HuH-7.5 (cell line): ENCODE results near the gene TMEM218.
"Not testable (repeated sequence)": the region's sequence is repeated elsewhere in the genome, so short reads cannot be mapped to it uniquely, and the experiment has no call there.

ENCODE experiments used
- DNase-seq: peaks from one replicate; pipeline ENCODE4 v3.0.0; 2011; ENCODE audit warnings: low spot score

TMEM218 gene

DNA sequence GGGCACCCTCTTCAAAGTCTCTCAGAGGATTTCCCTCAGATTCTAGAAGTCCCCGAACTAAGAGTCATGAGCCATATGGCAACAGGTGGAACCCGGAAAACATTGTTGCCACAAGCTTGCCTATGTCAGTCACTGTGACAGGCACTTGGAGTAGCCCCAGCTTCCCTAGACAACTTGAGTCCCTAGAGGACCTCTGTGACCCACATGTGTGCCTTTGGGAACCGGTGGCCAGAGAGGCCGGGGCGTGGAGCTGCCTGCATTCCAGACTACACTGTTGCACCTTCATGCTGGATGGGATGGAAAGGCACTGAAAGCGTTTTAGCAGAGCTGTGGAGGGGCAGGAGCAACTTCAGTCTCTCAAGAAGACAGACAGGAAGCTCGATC, 36.2 kb downstream of the TMEM218 start:
- DNase-seq = no peak

DNA sequence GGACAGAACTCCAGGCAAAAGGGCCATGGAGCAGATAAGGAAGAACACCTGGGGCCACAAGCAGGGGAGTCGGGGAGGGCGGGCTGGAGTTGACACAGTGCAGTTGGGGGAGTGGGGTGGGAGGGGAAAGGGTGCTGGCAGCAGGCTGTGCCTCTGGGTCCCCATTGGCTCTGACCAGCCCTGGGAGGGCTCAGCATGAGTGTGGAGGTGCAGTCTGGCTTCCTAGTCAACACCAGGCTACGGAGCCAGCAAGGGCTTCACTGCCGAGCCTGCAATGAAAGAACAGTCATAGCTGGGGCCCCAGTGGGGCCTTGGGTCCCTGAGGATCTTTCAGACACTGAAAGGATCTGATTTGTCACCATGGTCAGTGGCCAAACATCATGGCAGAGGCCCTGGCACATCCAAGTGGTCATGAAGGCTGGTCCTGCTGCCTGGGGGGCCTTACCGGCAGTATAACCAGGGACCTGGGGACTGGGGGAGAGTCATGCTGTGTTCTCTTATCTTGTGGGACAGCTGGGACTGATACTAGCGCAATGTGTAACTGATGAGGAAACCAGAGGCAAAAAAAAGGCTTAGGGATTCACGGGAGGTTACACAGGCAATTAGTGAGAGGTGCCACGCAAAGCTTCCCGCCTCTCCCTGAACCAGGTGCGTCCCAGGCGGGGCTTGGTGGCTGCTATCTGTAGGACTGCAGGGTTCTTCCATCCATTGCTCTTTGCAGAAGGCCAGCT, 36.8 kb downstream of the TMEM218 start:
- no peak for DNase-seq

DNA sequence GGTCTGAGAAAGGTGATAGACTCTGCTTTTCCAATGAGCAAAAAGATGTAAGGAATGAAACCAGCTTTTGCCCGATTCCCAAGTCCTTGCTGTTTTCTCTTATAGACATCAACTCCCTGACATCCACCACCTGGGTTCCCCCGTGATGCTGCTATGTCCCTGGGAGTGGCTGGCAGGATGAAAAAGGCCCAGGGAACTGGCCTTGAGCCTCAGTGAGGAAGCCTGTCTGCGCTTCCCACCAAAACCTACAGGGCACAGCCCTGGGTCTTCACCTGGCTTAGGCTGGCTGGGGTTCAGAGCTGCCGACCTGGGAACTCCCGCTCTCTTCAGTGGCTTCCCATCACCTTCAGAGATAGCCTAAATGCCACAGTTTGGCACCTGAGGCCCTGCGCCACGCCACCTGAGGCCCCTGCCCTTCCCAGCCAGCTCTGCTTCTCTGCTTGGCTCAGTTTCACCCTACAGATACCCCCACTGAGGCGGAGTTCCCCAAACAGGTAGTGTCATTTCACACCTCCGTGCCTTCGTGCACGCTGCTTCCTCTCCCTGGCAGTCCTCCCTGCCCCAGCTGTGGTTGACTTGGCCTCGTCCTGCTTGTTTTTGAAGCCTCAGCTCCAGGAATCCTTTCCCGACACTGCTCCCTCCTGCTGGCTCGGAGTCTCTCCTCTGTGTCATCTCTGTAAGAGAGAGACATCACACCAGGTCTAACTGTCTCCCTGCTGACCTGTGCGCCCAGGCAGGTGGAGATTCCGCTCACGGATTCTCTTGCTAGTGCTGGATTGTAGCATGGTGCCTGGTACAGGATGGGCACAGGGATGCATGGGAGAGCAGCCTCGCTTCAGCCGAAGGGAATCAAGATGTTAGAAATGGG, 37.6 kb downstream of the TMEM218 start:
- no peak for DNase-seq

DNA sequence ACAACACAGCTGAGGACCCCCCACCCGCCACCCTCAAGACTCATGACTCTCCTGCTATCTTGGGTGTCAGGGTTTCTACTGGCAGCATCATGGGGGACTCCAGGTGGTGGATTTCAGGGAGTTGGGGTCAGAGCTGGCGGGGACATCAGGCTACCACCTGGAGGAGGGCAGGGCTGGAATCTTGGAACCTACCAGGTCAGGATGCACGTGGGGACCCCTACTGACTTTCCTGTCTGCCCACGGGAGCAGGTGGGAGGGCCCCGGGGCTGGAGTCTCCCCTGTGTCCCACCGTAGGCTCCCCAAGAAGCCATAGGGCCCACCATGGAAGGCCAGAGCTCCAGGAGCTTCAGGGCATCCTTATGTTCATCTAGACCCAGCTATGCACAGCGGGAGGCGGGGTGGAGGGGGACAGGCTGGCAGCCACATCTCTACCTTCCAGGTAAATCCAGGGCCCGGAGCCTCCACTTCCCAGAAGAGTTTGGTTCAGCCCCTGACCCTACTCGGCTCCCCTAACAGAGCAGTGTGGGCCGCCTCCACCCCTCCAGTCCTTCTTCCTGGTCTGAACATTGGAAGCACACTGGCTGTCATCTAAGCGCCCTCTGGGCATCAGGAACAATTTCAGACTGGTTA, 38.4 kb downstream of the TMEM218 start:
- DNase-seq = no peak

DNA sequence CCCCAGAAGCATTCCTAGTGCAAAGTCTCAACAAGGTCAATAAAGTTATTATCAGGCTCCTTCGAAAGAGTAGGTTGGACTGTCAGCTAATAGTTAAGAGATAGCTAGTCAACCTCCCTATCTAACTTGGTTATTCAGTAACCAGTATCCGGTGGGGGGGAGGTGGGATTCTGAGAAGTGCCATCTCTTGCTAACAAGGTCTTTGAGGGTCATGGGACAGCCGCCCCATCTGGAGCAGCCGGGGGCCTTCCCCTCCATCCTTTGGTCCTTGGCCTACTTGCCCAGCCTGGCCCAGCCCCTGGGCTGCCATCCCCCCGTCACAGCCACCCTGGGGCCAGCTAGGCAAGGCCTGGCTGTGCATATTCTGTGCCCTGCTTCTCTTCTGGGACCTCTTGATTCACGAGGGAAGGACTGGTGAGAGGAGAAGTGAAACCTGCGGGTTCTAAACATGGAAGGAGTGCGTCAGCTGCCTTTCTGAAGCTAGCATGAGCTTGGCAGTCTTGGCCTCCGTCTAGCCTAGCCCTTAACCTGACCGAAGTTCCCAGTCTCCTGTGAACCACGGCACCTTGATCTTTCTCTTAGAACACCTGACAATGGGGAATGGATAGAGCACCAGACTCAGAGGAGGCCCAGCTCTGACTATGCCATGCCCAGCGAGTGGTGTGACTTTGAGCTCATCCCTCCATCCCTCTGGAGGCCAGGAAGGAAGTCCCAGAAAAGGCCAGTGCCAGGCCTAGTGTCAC, 39.0 kb downstream of the TMEM218 start:
- no peak for DNase-seq

DNA sequence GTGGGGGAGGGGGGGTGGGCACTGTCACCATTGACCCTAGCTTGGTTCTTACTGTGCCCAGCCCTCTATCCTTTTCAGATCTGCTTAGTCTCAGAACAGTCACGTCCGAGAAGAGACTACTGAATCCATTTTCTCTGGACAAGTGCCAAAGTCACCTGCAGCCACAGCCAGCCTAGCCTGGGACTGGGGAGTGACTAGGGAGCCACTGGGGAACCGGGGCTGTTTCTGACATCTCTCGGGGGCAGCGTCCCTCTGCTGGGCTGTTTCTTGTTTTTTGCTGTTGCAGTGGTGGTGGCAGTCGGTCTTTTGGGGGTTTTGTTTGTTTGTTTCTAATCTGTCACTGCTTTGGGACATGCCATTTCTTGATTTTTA, 39.6 kb downstream of the TMEM218 start:
- DNase-seq = no peak

DNA sequence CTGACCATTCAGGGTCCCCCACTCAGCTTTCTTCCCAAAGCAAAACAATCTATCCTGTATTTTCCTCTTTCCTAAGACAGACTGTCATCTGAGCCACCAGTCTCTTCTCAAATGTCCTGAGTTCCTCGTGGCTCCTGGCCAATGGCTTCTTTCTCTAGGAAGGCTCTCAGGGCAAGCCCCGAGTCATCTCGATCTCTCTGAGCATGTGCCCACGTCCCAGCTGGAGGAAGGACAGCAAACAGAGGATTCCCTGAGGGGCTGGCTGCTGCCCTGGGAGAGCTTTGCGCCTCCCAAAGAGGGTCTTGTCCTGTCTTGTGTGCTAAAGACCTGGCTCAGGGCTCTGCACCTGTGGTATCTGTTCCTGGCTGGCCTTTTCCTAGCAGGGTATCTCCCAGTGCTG, 40.0 kb downstream of the TMEM218 start:
- DNase-seq = no peak

DNA sequence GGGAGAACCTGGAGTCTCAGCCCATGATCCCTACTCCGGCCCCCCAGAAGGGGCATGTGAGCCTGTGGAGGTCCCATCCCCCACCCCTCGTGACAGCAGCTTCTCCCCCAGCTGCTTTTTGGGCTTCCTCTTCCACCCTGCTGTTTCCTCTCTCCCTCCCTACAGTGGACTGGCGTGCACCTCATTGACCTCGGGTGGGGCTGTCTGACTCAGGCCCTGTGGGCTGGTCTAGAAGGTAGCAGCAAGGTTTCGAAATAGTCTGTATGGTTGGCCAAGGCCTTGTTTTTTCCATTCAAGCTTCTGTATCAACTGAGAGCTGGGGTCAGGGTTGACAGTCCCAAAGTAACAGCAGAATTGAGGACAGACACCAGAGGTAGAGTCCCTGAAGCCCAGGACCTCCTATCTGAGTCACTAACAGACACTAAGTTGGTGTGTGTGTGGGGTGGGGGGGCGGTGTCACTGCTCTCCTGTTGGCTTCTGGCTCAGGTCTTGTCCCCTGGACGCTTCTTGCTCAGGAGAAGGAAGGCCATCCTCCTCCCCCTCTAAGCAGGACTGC, 40.6 kb downstream of the TMEM218 start:
- DNase-seq = peak; percentile 57

DNA sequence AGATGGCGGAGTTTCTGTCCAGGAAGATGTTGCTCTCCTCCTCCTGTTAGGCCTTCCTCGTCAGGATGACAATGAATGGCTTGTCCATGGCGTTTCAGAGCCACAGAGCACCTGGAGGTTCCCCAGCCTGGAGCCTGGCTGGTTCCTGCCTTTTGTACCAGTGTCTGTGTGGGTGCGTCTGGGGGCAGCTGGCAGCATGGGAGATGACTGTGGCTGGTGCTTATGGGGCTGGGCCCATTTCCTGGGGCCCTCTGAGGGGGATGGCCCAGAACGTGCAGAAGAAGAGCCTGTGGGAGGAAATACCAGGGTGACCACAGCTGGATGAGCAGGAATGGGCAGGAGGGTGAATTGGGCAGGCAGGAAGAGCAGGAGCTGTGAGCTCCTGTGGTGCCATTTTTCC, 41.6 kb downstream of the TMEM218 start:
- DNase-seq = no peak

DNA sequence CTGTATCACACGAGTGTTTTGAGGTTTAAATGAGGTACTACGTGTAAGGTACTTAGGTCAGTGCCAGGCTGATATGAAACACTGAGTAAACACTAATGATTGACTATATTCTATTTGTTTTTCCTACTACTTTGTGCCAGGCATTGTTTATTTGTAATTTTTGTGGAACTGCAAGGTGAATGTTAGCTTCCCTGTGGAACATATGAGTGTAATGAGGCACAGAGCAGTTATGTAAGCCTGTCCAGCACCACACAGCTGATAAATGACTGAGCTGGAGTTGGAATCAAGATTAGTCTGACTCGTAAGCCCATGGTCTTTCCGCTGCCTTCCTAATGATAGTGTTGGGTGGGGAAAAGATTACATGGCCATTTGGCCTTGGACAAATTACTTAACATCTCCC, 42.4 kb downstream of the TMEM218 start:
- no peak for DNase-seq

DNA sequence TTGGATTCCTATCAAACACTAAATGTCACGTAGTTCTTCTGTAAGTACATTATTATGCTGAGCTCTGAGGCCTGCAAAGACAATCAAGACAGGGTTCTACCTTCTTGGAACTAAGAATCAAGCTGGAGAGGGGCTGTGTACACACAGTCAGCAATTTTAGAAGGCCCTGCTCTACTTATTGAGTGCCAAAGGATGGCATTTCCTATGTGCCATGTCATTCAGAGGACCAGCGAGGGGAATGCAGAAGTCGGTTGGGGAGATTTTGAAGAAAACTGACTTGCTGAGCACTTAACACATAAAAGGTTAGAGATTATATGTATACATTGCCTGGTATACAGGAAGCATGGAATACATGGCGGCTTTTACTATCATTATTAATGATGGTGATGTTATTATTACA, 43.1 kb downstream of the TMEM218 start:
- no peak for DNase-seq

DNA sequence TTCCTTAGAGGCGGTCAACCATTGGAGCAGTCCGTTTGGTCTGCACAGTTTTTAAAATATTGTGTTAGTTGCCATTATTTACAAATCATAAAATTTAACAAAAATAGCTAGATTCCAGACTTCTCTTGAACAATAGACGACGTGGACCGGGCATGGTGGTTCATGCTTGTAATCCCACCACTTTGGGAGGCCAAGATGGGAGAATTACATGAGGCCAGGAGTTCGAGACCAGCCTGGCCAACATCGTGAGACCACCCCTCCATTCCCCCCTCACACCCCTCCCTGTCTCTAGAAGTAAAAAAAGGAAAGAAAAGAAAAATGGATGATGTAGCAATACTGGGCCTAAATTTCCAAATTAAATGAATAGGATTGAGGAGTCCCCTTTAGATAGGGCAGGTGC, 47.4 kb downstream of the TMEM218 start:
- DNase-seq = no peak

DNA sequence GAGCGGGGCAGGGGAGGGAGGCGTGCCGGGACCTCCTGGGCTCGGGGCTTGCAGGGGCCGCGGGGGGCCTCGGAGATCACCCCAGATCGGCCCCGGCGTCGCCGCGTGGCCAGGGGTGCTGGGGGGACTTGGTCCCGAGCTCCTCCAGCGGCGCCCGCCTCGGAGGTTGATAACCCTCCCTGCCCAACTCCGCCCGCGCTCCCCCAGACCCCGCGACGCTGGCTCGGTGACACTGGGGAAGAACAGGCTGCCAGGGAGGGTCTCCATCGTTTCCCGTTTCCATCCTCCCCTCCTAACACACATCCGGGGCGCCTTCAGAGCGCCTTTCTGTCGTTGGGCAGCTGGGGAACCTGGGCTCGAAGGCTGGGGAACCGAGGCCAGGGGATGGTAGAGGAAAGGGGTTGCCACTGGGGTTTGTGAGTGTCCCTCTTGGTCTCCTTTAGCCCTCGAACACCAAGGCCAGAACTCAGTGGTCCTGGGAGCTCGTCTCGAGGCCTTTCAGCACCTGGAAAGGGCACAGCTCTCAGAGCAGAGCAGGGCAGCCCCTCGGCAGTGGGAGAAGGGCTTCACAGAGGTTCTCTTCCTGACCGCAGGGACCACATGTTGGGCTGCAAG, 47.9 kb downstream of the TMEM218 start:
- DNase-seq = no peak

DNA sequence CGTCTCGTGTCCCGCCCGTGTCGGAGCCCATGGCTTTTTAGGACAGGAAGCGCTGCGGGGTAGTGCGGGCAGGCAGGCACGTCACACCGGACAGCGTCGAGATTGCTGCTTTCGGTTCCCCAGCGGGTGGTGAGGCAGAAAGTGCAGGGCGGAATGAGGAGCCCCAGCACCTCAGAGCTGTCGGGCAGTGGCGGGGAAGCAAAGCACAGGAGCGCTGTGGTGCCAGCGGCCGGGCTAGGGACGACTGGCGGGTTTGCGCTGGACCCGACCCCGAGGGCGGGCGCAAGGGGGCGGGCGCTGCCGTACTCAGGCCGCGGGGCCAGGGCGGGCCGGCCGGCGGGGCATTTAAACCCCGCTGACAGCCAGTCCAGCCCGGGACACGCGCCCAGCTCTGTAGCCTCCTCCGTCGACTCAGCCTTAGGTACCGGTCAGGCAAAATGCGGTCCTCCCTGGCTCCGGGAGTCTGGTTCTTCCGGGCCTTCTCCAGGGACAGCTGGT, 48.4 kb downstream of the TMEM218 start, which contains the start of gene SLC37A2:
Gene SLC37A2 (plus strand): TSS at position 375 of the 498 bp plus-strand sequence. CDS start 63 bp downstream, at position 438.
- DNase-seq = peak; percentile 42

DNA sequence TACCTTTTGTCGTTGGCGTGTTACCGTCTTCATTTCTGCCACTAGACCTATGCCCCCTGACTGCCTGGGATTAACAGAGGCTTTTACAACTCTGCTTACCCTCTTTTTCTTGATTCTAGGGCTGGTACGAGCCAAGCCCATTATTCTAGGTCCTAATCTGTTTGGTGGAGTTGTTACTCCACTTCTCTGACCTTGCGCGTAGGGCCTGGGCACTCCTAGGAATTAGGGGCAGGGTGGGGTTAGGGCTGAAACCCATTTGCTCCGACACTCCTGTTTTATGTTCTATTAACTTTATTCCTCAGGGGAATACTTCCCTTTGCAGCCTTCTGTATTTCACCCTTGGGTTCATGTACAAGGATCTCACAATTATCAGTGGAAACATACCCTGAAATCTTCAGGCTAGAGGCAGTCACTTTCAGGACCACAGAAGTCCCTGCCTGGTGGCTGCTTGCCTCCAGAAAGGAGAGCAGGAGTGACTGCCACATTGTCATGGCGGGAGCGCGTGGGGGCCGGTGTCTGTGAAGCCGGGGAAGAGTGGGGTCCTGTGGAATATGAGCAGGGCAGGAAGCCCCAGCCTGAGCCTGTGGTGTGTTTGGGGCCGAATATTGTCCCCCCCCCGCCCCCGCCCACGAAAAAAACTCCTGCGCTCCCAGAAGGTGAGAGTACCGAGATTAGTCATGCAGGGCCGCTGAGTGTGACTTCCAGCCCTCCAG, 49.1 kb downstream of the TMEM218 start:
- no peak for DNase-seq

DNA sequence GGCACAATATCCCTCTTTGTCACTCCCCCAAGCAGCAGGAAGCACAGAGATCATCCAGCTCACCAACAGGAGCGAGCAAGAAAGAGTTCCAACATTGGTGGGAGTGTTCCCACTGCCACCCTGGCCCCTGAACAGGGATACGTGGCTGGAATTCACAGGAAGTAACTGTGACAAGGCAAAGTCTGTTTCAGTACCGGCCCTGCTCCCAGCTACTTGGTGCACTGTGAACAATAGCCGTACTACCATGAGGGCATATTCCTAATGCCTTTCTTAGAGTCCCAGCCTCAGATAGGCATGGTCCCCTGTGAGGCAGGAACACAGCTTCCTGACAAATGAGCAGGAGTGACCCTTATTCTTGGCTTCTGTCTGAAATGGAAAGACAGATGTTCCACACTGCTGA, 50.1 kb downstream of the TMEM218 start:
- no peak for DNase-seq

DNA sequence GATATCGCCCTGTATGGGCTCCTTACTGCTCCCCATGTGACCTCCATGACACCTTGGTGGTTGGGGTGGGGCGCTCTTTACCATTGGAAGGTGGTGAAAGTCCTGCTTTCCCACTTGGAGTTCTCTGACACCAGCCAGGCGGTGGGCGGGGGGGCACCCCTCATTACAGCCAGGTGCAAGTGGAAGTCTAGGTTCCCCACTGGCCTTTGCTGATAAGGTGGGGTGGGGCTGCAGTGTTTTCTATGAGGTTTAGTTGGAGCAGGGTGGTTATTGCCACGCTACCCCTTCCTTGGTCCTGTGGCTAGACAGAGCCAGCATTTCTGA, 53.8 kb downstream of the TMEM218 start:
- no peak for DNase-seq

DNA sequence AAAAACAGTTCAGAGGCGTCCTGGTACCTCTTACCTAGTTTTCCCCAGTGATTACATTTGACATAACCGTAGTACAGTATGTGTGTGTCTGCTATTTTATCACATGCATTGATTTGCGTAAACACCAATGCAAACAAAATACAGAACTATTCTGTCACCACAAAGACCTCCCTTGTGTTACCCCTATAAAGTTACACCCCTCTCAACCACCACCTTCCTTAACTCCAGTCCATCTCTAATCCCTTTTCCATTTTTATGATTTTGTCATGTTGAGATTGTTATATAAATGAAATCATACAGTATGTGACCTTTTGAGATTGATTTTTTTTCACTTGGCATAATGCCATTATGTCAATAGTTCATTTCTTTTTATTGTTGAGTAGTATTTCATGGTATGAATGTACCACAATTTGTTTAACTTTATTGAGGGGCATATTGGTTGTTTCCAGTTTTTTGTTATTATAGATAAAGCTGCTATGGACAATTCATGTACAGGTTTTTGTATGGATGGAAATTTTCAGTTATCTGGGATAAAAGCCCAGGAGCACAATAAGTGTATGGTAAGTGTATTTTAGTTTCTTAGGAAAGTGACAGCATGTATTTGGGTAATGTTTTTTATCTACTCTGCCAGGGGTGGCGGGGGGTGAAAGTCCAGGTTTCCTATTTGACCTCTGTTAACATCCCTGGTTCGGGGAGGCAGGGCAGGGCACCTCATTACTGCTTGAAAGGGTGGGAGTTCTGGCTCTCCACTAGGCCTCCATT, 54.3 kb downstream of the TMEM218 start:
- no peak for DNase-seq

DNA sequence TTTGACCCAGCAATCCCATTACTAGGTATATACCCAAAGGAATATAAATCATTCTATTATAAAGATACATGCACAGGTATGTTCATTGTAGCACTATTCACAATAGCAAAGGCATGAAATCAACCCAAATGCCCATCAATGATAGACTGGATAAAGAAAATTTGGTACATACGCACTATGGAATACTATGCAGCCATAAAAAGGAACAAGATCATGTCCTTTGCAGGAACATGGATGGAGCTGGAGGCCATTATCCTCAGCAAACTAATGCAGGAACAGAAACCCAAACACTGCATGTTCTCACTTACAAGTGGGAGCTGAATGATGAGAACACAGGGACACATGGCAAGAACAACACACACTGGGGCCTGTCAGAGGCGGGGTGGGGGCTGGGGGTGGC, 55.3 kb downstream of the TMEM218 start:
- DNase-seq = not testable (repeated sequence)

DNA sequence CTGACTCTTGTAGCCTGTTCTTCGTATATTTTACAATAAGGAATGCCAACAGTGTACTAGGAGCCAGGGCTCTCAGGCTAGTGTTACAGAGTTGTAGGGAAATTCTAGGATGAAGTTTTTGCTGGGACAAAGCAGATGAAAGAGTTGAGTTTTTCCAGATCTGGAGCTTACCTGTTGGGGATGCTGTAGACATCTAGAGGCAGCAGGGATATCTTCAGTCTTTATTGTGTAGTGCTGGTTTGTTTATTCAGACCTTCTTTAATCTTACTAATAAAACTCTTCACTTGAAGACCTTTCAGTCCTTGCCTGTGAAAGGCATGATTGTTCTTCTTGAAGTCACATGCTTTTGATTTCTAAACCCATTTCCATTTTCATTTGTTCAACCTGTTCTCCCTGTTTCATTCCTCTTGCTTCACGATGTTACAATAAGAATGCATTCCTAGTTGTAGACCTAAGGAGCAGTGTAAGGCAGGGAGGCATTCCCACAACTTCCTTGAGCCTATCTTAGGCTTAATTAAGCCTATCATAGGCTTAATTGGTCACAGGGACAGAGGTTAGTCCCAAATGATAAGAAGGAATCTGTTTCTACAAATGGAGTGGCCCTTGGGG, 56.2 kb downstream of the TMEM218 start:
- DNase-seq = no peak
